Colon (tissue), 2 donors: ENCODE measurements around the gene FAAH.

ENCODE experiments used
- FAIRE-seq: peaks from 2 replicates; lab custom pipeline; 2012; peaks lifted over from hg19 to GRCh38; lab: Jason Lieb, UNC
- donor health status: control.
- donor health status: control.

Gene FAAH

GRCh38 chr1:46401154-46401913 lies 7.2 kb downstream of the FAAH start:
- FAIRE-seq = no peak

DNA sequence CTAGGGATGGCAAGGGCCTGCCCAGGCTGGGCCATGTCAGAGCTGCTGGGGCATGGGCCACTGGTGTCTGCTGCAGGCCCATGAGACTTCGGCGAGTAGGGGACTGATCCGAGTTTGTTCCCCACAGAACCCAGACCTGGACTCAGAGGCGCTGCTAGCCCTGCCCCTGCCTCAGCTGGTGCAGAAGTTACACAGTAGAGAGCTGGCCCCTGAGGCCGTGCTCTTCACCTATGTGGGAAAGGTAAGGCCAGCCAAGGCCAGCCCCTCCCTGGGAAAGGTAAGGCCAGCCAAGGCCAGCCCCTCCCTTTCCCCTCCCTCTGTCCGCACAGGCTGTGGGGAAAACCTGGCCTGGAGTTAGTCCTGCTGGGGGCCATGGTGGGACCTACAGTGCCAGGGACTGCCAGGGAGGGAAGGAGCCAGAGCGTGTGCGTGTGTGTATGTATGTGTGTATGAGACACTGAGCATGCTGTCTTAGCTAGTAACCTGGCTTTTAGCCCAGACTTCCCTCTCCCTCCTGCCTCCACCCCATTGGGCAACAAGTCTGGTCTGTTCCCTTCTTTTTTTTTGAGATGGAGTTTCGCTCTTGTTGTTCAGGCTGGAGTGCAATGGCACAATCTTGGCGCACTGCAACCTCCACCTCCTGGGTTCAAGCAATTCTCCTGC lies 8.0 kb downstream of the FAAH start:
- FAIRE-seq = no peak

DNA sequence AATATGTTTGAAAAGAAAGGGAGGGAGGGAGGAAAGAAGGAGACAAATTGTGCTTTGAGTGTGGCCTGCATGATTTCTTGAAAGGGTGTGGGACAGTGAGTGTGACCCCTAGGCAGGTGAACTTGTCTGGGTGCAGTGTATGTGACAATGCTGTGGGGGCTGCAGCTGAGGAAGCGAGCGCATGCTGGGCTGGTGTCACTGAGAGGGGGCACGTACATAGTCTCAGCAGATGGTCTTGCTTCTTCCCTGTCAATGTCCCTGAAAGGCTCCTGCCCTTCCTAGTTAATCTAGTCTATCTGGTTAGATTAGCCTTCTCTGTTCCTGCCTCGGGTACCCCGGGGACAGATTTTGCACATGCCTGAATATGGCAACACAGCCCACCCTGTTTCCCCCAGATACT lies 9.8 kb downstream of the FAAH start:
- FAIRE-seq = no peak

GRCh38 chr1:46404482-46405196 lies 10.5 kb downstream of the FAAH start:
- no peak for FAIRE-seq

- FAIRE-seq = no peak
These were observed 11.1 kb downstream of the FAAH start for GRCh38 chr1:46405197-46405555.

DNA sequence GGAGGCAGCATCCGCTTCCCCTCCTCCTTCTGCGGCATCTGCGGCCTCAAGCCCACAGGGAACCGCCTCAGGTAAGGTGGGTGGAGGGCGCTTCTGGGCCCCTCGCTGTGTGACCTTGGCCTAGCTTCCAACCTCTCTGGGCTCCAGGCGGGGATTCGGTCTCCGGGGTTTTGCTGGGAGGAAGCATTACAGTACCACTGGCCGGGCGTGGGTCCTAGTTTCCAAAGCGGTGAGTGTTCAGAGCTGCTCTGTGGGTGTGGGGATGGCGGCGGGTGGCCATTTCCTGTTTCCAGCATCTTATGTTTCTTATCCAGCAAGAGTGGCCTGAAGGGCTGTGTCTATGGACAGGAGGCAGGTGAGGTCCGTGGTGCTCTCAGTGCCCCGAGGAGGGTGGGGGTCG lies 11.6 kb downstream of the FAAH start:
- FAIRE-seq = no peak

GRCh38 chr1:46406881-46407608 lies 12.9 kb downstream of the FAAH start:
- no peak for FAIRE-seq

DNA sequence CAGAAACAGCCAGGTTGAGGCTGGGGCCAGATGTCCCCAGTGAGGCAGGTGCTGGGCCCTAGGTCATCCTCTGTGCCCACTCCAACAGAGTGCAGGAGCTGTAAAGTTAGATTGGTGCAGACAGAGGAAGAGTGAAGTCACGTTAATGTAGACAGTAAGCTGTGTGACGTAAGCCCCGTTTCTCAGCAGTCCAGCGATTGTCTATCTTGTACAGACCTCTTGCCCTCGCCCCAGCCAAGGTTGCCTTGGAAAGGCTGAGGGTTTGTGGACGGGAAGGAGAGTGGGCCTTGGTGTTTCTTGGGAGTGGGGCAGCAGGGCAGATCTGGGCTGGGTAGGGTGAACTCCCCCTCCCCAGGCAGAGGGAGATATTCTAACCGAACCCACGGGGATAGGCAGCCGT lies 13.5 kb downstream of the FAAH start:
- FAIRE-seq = no peak

DNA sequence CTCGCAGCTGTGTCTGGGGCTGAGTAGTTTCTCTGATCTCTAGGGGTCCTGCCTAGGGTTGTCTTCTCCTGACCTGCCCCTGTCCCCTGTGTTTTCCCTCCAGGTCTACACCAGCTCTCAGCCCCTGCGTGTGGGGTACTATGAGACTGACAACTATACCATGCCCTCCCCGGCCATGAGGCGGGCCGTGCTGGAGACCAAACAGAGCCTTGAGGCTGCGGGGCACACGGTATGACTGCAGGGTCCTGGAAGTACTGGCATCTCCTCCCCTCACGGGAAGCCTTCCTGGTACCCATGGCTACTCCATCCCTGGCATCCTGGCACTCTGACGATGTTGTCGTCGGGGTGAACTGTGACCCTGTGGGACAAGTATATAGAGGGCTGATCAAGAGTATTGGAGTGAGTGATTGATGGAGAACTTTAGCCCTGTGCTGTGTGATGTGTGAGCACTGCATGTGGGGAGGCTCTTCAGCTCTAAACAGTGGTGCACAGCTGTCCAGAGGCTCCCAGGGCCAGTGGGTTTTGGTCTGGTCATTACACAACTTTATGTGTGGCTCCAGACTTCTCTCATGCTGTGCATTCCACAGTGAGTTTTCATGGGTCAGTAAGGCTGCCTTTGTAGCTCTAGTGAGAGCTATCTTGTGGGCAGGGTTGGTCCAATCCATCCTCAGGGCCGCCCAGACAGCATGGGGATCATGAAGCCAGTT lies 14.4 kb downstream of the FAAH start:
- no peak for FAIRE-seq

DNA sequence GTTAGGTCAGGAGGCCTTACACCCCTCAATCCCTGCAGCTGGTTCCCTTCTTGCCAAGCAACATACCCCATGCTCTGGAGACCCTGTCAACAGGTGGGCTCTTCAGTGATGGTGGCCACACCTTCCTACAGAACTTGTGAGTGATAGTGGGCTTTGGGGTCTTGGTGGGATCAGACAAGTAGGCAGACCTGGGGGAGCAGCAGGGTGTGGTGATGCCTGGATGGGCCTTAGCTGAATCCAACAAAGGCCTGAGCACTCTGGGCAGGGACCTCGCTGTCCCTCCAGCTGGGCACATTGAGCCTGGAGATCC lies 14.9 kb downstream of the FAAH start:
- no peak for FAIRE-seq

DNA sequence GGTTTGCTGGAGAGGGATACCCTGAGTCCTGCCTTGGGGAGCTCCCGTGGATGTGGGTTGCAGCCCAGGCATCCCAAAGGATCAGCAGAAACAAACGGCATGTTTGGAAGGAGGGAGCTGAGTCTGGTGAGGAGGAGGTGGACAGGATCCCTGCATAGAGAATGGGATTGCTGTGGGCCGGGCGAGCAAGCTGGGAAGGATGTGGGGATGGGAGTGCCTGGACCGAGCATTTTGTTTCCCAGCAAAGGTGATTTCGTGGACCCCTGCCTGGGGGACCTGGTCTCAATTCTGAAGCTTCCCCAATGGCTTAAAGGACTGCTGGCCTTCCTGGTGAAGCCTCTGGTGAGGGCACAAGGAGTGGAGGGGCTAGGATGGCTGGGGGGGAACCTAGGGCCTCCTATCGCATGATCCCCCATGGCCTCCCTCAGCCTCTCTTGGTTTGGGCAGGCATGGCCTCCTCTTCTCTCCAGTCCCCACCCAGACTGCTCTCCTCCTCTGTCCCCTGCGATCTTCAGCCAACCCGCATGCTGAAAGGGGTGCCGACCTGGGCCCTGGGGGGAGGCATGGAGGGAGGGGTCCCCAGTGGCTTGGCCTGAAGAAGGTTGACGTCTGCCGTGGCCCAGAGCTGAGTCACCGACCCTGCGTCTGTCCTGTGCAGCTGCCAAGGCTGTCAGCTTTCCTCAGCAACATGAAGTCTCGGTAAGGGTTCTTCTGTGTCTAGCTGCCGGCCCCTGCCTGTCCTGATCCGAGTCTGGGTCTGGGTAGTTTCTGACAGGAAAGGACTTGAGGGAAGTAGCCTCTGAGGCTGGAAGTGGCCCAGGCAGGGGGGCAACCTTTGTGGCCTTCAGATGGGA lies 16.3 kb downstream of the FAAH start:
- FAIRE-seq = no peak

GRCh38 chr1:46411010-46411405 lies 16.9 kb downstream of the FAAH start:
- no peak for FAIRE-seq

DNA sequence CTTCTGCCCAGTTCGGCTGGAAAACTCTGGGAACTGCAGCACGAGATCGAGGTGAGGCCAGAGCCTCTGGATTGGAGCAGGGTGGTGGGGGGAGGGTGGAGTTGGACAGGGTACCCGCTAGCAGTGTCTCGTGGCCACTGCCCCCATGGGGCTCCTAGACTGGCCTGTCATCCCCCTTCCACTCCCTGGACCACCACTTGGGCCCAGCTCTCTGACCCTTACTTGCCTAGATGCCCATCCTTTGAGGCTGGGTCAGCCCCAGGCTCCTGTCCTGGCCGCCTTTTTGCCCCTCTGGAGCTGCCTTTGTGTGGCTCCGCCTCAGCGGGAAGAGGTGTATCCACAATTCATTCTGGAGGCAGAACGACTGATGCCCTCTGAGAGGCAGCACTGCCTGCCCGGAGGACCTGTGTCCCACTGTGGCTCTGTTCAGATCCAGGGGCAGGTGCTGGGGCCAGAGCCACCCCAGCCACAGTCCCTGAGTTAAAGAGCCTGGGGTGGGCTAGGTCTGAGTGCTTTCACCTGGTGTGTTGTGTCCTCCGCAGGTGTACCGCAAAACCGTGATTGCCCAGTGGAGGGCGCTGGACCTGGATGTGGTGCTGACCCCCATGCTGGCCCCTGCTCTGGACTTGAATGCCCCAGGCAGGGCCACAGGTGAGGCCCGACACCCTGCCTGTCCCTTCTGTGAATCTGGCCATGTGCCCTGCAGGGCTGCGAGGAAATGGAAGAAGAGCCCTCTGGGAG lies 17.7 kb downstream of the FAAH start:
- FAIRE-seq = no peak

DNA sequence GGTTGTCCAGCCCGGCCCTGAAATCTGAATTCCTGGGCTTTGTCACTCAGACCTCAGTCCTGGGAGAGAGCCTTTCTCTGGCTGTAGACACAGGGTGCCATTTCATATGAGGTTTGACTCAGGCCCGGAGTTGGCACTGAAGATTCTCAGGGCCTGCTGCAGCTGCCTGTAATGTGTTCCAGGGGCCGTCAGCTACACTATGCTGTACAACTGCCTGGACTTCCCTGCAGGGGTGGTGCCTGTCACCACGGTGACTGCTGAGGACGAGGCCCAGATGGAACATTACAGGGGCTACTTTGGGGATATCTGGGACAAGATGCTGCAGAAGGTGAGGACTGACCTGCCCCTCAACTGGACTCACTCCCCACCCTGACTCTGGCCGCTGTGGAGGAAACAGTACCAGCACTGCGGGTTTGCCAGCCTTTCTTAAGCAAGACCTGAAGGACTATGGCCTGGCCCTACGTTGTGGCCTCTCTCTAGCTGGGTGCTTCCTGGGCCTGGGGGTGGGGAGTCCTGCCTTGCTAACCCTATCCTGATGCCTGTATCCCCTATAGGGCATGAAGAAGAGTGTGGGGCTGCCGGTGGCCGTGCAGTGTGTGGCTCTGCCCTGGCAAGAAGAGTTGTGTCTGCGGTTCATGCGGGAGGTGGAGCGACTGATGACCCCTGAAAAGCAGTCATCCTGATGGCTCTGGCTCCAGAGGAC lies 18.9 kb downstream of the FAAH start:
- no peak for FAIRE-seq

GRCh38 chr1:46413596-46413985 lies 19.5 kb downstream of the FAAH start:
- no peak for FAIRE-seq

DNA sequence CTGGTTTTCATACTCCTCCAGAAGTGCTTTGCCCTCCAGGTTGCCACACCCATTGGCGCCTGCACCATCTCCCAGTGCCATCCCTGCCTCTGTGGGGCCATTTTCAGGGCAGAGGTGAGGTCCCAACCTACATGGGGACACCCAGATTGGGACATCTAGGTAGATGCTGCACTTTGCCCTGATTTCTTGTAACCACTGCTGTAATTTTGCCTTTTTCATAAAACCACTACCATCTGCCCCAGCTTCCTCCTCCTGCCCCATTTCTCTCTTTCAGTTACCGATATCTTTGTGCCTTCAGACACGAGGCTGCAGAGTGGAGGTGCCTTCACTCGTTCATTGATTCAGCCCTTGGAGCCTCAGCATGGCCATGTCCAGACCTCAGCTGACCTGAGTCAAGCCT lies 21.4 kb downstream of the FAAH start:
- no peak for FAIRE-seq

- FAIRE-seq = no peak
These were observed 24.9 kb downstream of the FAAH start for GRCh38 chr1:46418976-46419375.

- FAIRE-seq = no peak
These were observed 26.4 kb downstream of the FAAH start for GRCh38 chr1:46420533-46420915.

DNA sequence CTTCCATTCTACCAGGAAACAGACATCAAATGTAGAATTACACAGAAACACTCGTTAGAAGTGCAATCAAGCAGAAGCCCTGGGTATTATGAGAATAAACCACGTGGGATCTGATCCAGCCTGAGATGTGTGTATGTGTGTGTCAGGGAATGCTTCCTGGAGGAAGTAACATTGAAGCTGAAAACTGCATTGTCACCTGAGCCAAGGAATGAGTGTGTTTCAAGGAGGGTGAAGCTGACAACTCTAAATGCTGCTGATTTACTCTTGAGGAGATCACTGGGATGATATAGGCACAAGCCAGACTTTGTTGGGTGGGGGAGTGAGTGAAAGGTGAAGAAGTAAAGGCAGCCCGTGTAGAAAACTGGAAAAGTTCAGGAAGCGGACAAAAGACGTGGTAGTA lies 27.6 kb downstream of the FAAH start:
- no peak for FAIRE-seq

GRCh38 chr1:46422261-46422871 lies 28.2 kb downstream of the FAAH start:
- FAIRE-seq = no peak
